Measurements from ENCODE around the gene OTOA. TPM values are rescaled to one million over a fixed set of nuclear protein-coding genes. Genes with fewer than 3 reads are reported as not detected.

OTOA gene
- total RNA-seq, 4 donors from 2014 or later: 0.32 TPM; not detected in 3

DNA sequence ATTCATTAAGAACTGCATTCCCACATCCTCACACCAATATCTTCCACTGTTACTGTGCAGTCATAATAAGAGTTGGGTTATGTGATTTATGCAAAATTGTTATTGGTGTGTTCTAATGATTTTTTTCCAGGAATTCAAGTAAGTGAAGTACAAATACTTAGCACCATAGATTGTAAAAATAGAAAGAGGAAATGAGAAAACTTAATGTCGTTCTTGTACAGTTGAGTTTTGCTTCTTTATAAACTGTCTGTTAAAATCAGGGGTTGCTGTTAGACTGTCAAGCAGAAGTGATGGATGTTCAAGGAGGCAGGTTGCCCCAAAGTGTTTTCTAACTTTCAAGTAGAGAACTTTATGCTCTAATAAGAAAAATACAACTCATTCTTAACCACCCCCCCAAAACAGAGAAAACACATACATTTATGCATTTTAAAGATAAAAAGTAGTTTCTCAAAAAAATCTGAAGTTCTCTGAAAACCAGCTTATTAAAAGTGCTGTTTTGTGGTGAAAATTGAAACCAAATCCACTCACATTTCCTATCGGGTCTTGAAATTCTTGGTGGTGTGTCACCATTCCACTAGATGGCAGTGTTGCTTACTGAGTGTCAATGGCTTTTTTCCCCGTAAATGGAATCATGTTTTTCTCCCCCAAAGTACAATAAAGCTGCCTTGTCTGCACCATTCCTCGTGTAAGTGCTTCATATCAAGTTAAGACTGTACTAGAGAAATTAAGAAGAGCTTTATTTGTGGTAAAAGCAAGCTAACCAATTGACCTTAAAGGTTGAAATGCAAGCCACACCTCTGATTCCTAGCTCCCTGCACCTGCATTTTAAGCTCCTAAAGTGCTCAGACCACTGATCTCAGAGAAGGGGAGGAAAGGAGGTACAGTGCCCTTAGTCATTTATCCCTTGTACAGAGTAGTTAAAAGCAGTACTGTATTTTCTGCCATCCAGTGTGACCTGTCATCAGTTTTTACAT is 6.7 kb upstream of the OTOA start:
- Histone ChIP-seq H3K27ac (peak overlapping the region in 2 of 4 donors; percentile 13 to 18), H3K36me3 (peaks cover 0 to 5% (median 0%) of the 10 kb centered on the region in 4 donors), H3K27me3 (no peaks in the 10 kb centered on the region), H3K9me3 (no peaks in the 10 kb centered on the region), H3K4me1 (peaks cover 0 to 9% (median 4%) of the 10 kb centered on the region in 4 donors), H3K4me3 (no peak overlapping the region)
- intact Hi-C loops (cut with DNase I; ENCODE audit: low total_unique reads) (no loop called here), in situ Hi-C loops (cut with MboI; ENCODE audit: low pct_ligation_motif_present in 1 of 4, low pct_unique_long_range_greater_than_20kb in 1 of 4, low sequenced_read_pairs in 3 of 4) (loop anchor here in 1 of 4 donors (5.0 kb wide), 1 partner anchor 45 kb away; no protein-coding TSS in a partner anchor)
- WGBS, 2 donors (ENCODE audit: low coverage in 1 of 2): 13% methylated on average over 4 of the region's 4 CpGs
- TF ChIP-seq EP300 (IDR thresholded peaks at IDR 0.05; ENCODE audit: low read depth) (no peak), POLR2AphosphoS5 (IDR thresholded peaks at IDR 0.05) (no peak), POLR2A (IDR thresholded peaks at IDR 0.05) (no peak)
- TF ChIP-seq, protein P1, sequence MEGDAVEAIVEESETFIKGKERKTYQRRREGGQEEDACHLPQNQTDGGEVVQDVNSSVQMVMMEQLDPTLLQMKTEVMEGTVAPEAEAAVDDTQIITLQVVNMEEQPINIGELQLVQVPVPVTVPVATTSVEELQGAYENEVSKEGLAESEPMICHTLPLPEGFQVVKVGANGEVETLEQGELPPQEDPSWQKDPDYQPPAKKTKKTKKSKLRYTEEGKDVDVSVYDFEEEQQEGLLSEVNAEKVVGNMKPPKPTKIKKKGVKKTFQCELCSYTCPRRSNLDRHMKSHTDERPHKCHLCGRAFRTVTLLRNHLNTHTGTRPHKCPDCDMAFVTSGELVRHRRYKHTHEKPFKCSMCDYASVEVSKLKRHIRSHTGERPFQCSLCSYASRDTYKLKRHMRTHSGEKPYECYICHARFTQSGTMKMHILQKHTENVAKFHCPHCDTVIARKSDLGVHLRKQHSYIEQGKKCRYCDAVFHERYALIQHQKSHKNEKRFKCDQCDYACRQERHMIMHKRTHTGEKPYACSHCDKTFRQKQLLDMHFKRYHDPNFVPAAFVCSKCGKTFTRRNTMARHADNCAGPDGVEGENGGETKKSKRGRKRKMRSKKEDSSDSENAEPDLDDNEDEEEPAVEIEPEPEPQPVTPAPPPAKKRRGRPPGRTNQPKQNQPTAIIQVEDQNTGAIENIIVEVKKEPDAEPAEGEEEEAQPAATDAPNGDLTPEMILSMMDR (IDR thresholded peaks at IDR 0.05): peak; percentile 65 to 87 (median 81)
- no peak for DNase-seq

GRCh38 chr16:21659124-21659523 is 4.6 kb upstream of the OTOA start:
- Histone ChIP-seq H3K4me3 (no peak overlapping the region), H3K9me3 (no peaks in the 10 kb centered on the region), H3K36me3 (peaks cover 0 to 5% (median 0%) of the 10 kb centered on the region in 4 donors), H3K27ac (no peak overlapping the region), H3K4me1 (peaks cover 0 to 14% (median 7%) of the 10 kb centered on the region in 4 donors), H3K27me3 (peaks cover 10% of the 10 kb centered on the region)
- intact Hi-C loops (cut with DNase I; ENCODE audit: low total_unique reads): no loop called here
- WGBS, 2 donors (ENCODE audit: low coverage in 1 of 2): 85 to 89% methylated on average over 4 of the region's 4 CpGs
- no peak for DNase-seq
- in situ Hi-C loops (cut with MboI; ENCODE audit: low pct_ligation_motif_present in 1 of 4, low pct_unique_long_range_greater_than_20kb in 1 of 4, low sequenced_read_pairs in 3 of 4): loop anchor here in 1 of 4 donors (5.0 kb wide), 1 partner anchor 43 kb away; no protein-coding TSS in a partner anchor
- TF ChIP-seq EP300 (IDR thresholded peaks at IDR 0.05; ENCODE audit: low read depth) (no peak), POLR2AphosphoS5 (IDR thresholded peaks at IDR 0.05) (no peak), POLR2A (IDR thresholded peaks at IDR 0.05) (no peak)
- TF ChIP-seq, protein P1 (IDR thresholded peaks at IDR 0.05): no peak

DNA sequence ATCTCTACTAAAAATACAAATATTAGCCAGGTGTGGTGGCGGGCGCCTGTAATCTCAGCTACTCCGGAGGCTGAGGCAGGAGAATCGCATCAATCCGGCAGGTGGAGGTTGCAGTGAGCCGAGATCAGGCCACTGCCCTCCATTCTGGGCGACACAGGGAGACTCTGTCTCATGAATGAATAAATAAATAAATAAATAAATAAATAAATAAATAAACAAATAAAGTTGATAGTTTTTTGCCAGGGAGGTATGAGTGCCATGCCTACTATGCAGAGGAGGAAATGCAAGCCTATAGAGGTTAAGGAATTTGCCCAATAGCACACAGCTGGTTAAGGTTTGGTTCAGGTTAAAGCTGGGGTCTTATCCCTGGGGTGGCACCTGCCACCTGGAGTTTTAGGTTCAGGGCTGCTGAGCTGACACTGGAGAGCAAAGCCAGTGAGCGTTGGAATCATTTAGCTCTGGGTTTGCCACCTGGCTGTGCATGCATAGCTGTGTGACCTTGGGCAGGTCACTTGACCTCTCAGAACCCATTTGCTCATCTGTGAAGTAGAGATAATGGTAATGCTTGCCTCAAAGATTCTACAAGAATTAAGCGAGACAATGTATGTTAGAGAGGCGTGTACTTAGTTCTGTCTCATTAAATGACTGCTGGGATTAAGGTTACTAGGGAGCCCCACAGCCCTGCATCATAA is 1.2 kb downstream of the OTOA start:
- Histone ChIP-seq H3K27me3 (peaks cover 27% of the 10 kb centered on the region), H3K4me1 (peaks cover 0 to 8% (median 4%) of the 10 kb centered on the region in 4 donors), H3K36me3 (no peaks in the 10 kb centered on the region), H3K27ac (no peak overlapping the region), H3K4me3 (no peak overlapping the region), H3K9me3 (no peaks in the 10 kb centered on the region)
- intact Hi-C loops (cut with DNase I; ENCODE audit: low total_unique reads): no loop called here
- in situ Hi-C loops (cut with MboI; ENCODE audit: low pct_ligation_motif_present in 1 of 4, low pct_unique_long_range_greater_than_20kb in 1 of 4, low sequenced_read_pairs in 3 of 4): no loop called here
- TF ChIP-seq, protein P1 (IDR thresholded peaks at IDR 0.05): no peak
- TF ChIP-seq EP300 (IDR thresholded peaks at IDR 0.05; ENCODE audit: low read depth) (no peak), POLR2A (IDR thresholded peaks at IDR 0.05) (no peak), POLR2AphosphoS5 (IDR thresholded peaks at IDR 0.05) (no peak)
- 60 to 92% methylated on average over 1 to 10 of the region's 10 CpGs for whole genome bisulfite sequencing, 2 donors (ENCODE audit: low coverage in 1 of 2)
- DNase-seq: no peak

DNA sequence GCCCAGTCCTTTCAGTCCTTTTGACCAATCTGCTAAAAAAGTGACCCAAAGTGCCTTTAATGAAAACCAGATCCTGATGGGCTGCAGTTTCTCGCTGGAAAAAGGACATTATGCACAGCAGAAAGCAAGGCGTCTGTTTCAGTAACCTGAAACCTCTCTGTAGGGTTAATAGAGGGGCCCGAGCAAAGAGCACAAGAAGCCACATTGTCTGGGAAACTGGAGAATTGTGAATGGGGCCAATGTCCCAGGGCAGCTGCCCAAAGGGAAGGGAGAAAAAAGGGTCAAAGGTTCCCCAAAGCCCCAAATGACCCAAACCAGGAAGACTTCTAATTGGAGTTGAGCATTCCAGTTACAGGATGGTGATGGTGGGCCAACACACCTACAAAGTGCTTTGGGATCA is 3.0 kb downstream of the OTOA start:
- Histone ChIP-seq H3K4me1 (peaks cover 0 to 8% (median 4%) of the 10 kb centered on the region in 4 donors), H3K27me3 (peaks cover 27% of the 10 kb centered on the region), H3K9me3 (no peaks in the 10 kb centered on the region), H3K36me3 (no peaks in the 10 kb centered on the region), H3K27ac (no peak overlapping the region), H3K4me3 (no peak overlapping the region)
- intact Hi-C loops (cut with DNase I; ENCODE audit: low total_unique reads) (no loop called here), in situ Hi-C loops (cut with MboI; ENCODE audit: low pct_ligation_motif_present in 1 of 4, low pct_unique_long_range_greater_than_20kb in 1 of 4, low sequenced_read_pairs in 3 of 4) (no loop called here)
- WGBS, 2 donors (ENCODE audit: low coverage in 1 of 2): 51% methylated on average over 3 of the region's 3 CpGs; no CpG with 5 or more reads in 1 of the 2 donors
- TF ChIP-seq EP300 (IDR thresholded peaks at IDR 0.05; ENCODE audit: low read depth) (no peak), POLR2AphosphoS5 (IDR thresholded peaks at IDR 0.05) (no peak), POLR2A (IDR thresholded peaks at IDR 0.05) (no peak)
- TF ChIP-seq, protein P1 (IDR thresholded peaks at IDR 0.05): no peak
- DNase-seq: no peak

All from transverse colon (tissue), 4 donors.